Measurements from ENCODE around the gene ARFGAP2. TPM values are rescaled to one million over a fixed set of nuclear protein-coding genes. Genes with fewer than 3 reads are reported as not detected.

ARFGAP2 gene
- total RNA-seq, 1 experiment from 2014 or later = 100.0 TPM

- ChIA-PET POLR2A (no interaction called here), CTCF (interaction anchor here (0.7 kb wide), 1 partner anchor 101 kb away, joined by 3 read pairs; no protein-coding TSS in a partner anchor)
- BruUV-seq (replicated peaks) = no TSS peak
- no peaks in the 10 kb centered on the region; the same call in 1 of the 2 replicates for H3K36me3 ChIP-seq (ENCODE audit: control insufficient read depth, insufficient read depth, low read length)
- H3K9me3 ChIP-seq = no peaks in the 10 kb centered on the region
- H3K27ac Mint-ChIP-seq (ENCODE audit: unreplicated experiment) = peak overlapping the region; percentile 74
- TF ChIP-seq, protein P1, sequence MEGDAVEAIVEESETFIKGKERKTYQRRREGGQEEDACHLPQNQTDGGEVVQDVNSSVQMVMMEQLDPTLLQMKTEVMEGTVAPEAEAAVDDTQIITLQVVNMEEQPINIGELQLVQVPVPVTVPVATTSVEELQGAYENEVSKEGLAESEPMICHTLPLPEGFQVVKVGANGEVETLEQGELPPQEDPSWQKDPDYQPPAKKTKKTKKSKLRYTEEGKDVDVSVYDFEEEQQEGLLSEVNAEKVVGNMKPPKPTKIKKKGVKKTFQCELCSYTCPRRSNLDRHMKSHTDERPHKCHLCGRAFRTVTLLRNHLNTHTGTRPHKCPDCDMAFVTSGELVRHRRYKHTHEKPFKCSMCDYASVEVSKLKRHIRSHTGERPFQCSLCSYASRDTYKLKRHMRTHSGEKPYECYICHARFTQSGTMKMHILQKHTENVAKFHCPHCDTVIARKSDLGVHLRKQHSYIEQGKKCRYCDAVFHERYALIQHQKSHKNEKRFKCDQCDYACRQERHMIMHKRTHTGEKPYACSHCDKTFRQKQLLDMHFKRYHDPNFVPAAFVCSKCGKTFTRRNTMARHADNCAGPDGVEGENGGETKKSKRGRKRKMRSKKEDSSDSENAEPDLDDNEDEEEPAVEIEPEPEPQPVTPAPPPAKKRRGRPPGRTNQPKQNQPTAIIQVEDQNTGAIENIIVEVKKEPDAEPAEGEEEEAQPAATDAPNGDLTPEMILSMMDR (IDR thresholded peaks at IDR 0.05; ENCODE audit: insufficient read depth in 1 of 2, low read depth in 1 of 2, low read length in 1 of 2, severe bottlenecking in 1 of 2, unreplicated experiment in 1 of 2) = no peak
- no peaks in the 10 kb centered on the region for H3K9me3 Mint-ChIP-seq (ENCODE audit: unreplicated experiment)
- H3K27me3 ChIP-seq (replicated peaks; ENCODE audit: control insufficient read depth, insufficient read depth, low read length) = no peaks in the 10 kb centered on the region
- DNase-seq = no peak
- no peaks in the 10 kb centered on the region for H3K27me3 Mint-ChIP-seq (ENCODE audit: insufficient read depth, unreplicated experiment)
- H3K36me3 Mint-ChIP-seq (ENCODE audit: insufficient read depth, unreplicated experiment) = peaks cover 46% of the 10 kb centered on the region
- H3K4me3 Mint-ChIP-seq (ENCODE audit: unreplicated experiment) = no peak overlapping the region
- no peak overlapping the region for H3K4me3 ChIP-seq (ENCODE audit: low read depth, low read length)
- H3K4me1 ChIP-seq = no peaks in the 10 kb centered on the region
- H3K4me1 Mint-ChIP-seq (ENCODE audit: low read depth, unreplicated experiment) = peaks cover 7% of the 10 kb centered on the region
- intact Hi-C loops (cut with micrococcal nuclease; ENCODE audit: unreplicated experiment) = loop anchor here (10.0 kb wide), 1 partner anchor 133 kb away; no protein-coding TSS in a partner anchor
Observed at GRCh38 chr11:47158242-47158641, 18.4 kb downstream of the ARFGAP2 start.

DNA sequence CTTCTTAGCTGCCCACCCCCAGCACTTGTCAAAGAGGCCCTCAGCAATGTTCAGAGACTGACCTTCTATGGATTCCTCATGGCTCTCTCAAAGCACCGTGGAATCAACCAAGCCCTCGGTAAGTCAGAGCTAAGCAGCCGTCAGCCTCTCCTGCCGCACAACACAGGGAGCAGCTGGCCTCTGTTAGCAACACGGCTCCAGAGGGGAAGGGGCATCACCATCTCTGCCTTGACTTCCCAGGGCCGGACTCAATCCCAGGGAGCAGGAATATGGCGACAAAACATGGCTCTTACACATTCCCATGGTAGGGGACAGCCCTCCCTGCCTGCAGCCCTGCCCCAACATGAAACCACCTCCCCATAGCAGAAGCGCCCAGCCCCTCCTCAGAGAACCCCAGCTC is 18.9 kb downstream of the ARFGAP2 start:
- Mint-ChIP-seq H3K4me1 (ENCODE audit: low read depth, unreplicated experiment) (peaks cover 7% of the 10 kb centered on the region), H3K9me3 (ENCODE audit: unreplicated experiment) (no peaks in the 10 kb centered on the region), H3K27ac (ENCODE audit: unreplicated experiment) (peak overlapping the region; percentile 74), H3K36me3 (ENCODE audit: insufficient read depth, unreplicated experiment) (peaks cover 44% of the 10 kb centered on the region), H3K27me3 (ENCODE audit: insufficient read depth, unreplicated experiment) (no peaks in the 10 kb centered on the region), H3K4me3 (ENCODE audit: unreplicated experiment) (no peak overlapping the region)
- intact Hi-C loops (cut with micrococcal nuclease; ENCODE audit: unreplicated experiment) = loop anchor here (10.0 kb wide), 1 partner anchor 133 kb away; no protein-coding TSS in a partner anchor
- ChIA-PET POLR2A (no interaction called here), CTCF (interaction anchor here (0.7 kb wide), 1 partner anchor 102 kb away, joined by 3 read pairs; no protein-coding TSS in a partner anchor)
- Histone ChIP-seq H3K9me3 (no peaks in the 10 kb centered on the region), H3K4me3 (ENCODE audit: low read depth, low read length) (no peak overlapping the region), H3K27me3 (replicated peaks; ENCODE audit: control insufficient read depth, insufficient read depth, low read length) (no peaks in the 10 kb centered on the region), H3K4me1 (no peaks in the 10 kb centered on the region), H3K36me3 (ENCODE audit: control insufficient read depth, insufficient read depth, low read length) (no peaks in the 10 kb centered on the region; the same call in 1 of the 2 replicates)
- BruUV-seq (replicated peaks) = no TSS peak
- DNase-seq = no peak
- TF ChIP-seq, protein P1 (IDR thresholded peaks at IDR 0.05; ENCODE audit: insufficient read depth in 1 of 2, low read depth in 1 of 2, low read length in 1 of 2, severe bottlenecking in 1 of 2, unreplicated experiment in 1 of 2) = no peak

GRCh38 chr11:47156951-47157350 is 19.7 kb downstream of the ARFGAP2 start:
- intact Hi-C loops (cut with micrococcal nuclease; ENCODE audit: unreplicated experiment) = loop anchor here (10.0 kb wide), 1 partner anchor 132 kb away; no protein-coding TSS in a partner anchor
- H3K36me3 ChIP-seq (ENCODE audit: control insufficient read depth, insufficient read depth, low read length) = no peaks in the 10 kb centered on the region; the same call in 1 of the 2 replicates
- Mint-ChIP-seq H3K27ac (ENCODE audit: unreplicated experiment) (no peak overlapping the region), H3K4me3 (ENCODE audit: unreplicated experiment) (no peak overlapping the region), H3K36me3 (ENCODE audit: insufficient read depth, unreplicated experiment) (peaks cover 35% of the 10 kb centered on the region), H3K9me3 (ENCODE audit: unreplicated experiment) (no peaks in the 10 kb centered on the region), H3K27me3 (ENCODE audit: insufficient read depth, unreplicated experiment) (no peaks in the 10 kb centered on the region), H3K4me1 (ENCODE audit: low read depth, unreplicated experiment) (peaks cover 7% of the 10 kb centered on the region)
- CTCF ChIA-PET = interaction anchor here (0.7 kb wide), 1 partner anchor 213 kb away, joined by 4 read pairs; no protein-coding TSS in a partner anchor
- H3K4me1 ChIP-seq = no peaks in the 10 kb centered on the region
- no peaks in the 10 kb centered on the region for H3K9me3 ChIP-seq
- TF ChIP-seq, protein P1 (IDR thresholded peaks at IDR 0.05; ENCODE audit: insufficient read depth in 1 of 2, low read depth in 1 of 2, low read length in 1 of 2, severe bottlenecking in 1 of 2, unreplicated experiment in 1 of 2) = no peak
- no peaks in the 10 kb centered on the region for H3K27me3 ChIP-seq (replicated peaks; ENCODE audit: control insufficient read depth, insufficient read depth, low read length)
- no peak overlapping the region for H3K4me3 ChIP-seq (ENCODE audit: low read depth, low read length)
- BruUV-seq (replicated peaks) = no TSS peak
- DNase-seq = no peak
- POLR2A ChIA-PET = no interaction called here
